Spleen (tissue), 11 donors: ENCODE measurements around the gene PRPF40B. TPM values are rescaled to one million over a fixed set of nuclear protein-coding genes. Genes with fewer than 3 reads are reported as not detected.

Source experiments
- DNase-seq: peaks from one replicate; pipeline ENCODE4 v3.0.0-alpha.2; 2020
- H3K27ac ChIP-seq, 8 donors: fragments of 200-600 bp; sonication (generic) in 7 of 8; 1 replicate in 4 of 8; 2 replicates in 4 of 8; pipeline versions ENCODE4 v1.5.0 to v1.8.0; 2016 to 2021; ENCODE audit warnings: inconsistent platforms in 4 of 8, mild to moderate bottlenecking in 4 of 8, moderate library complexity in 1 of 8
- H3K27me3 ChIP-seq, 7 donors: fragments of 200-600 bp; sonication (generic) in 6 of 7; replicated peaks in 1 of 7; 1 replicate in 4 of 7; 2 replicates in 3 of 7; pipeline versions ENCODE4 v1.5.0 to v1.8.0; 2016 to 2021; ENCODE audit warnings: inconsistent platforms in 3 of 7, mild to moderate bottlenecking in 1 of 7
- H3K36me3 ChIP-seq, 6 donors: fragments of 200-600 bp; sonication (generic) in 5 of 6; 1 replicate in 4 of 6; 2 replicates in 2 of 6; pipeline versions ENCODE4 v1.5.0 to v1.8.0; 2016 to 2021; ENCODE audit warnings: inconsistent platforms in 2 of 6
- H3K4me1 ChIP-seq, 6 donors: fragments of 200-600 bp; sonication (generic) in 5 of 6; 1 replicate in 3 of 6; 2 replicates in 3 of 6; pipeline versions ENCODE4 v1.5.0 to v1.8.0; 2016 to 2021; ENCODE audit warnings: inconsistent platforms in 3 of 6
- H3K4me3 ChIP-seq, 8 donors: fragments of 200-600 bp; sonication (generic) in 7 of 8; 1 replicate in 4 of 8; 2 replicates in 4 of 8; pipeline versions ENCODE4 v1.5.0 to v1.8.0; 2016 to 2021; ENCODE audit warnings: inconsistent platforms in 4 of 8, mild to moderate bottlenecking in 4 of 8, moderate library complexity in 2 of 8
- H3K9me3 ChIP-seq, 8 donors: fragments of 200-600 bp; sonication (generic) in 7 of 8; 1 replicate in 4 of 8; 2 replicates in 4 of 8; pipeline versions ENCODE4 v1.5.0 to v1.8.0; 2016 to 2021; ENCODE audit warnings: inconsistent platforms in 4 of 8
- POLR2A ChIP-seq, 3 donors: fragments of 450-650 bp; IDR thresholded peaks; one replicate each; pipeline ENCODE4 v1.5.1; 2017; ENCODE audit warnings: antibody characterized with exemption in 3 of 3, mild to moderate bottlenecking in 1 of 3
- POLR2AphosphoS5 ChIP-seq, 3 donors: sonication (generic); formaldehyde crosslinking; IDR thresholded peaks; one replicate each; pipeline ENCODE4 v1.5.1; 2017; ENCODE audit warnings: antibody characterized with exemption in 3 of 3
- WGBS, 5 donors: extraction: QIAGEN DNeasy Blood & Tissue Kit in 3 of 5; methylation state at CpG; one replicate each; pipeline versions ENCODE4 v1.1.5 to v1.1.7; 2013 to 2018; 5-methylcytosine and 5-hydroxymethylcytosine counted together
- intact Hi-C: fragments of 100-400 bp; cut with DNase I; formaldehyde crosslinking; loops from one replicate; pipeline ENCODE4 v1.15.0; 2023; ENCODE audit warnings: low total_unique reads
- polyA plus RNA-seq, 3 donors: library from polyadenylated mRNA; stranded (reverse); fragments of 200-250 nt; gene quantifications; one replicate each; pipeline ENCODE4 v1.2.1, GENCODE V29; 2013
- total RNA-seq, 7 donors: library from RNA; depleted of rRNA in 3 of 7; stranded (reverse); fragments of >200 nt in 3 of 7; fragmentation: NEBNext Ultra II Directional in 4 of 7; extraction: Animal tissue kit (Norgen Biotek cat#: 25700) in 4 of 7; gene quantifications; one replicate each; pipeline versions ENCODE4 v1.1.0 to v1.2.1, GENCODE V29; 2016 to 2021
- TF ChIP-seq, protein P1 (sequence below), 11 experiments: fragments of 200-600 bp in 7 of 11; fragments of 450-650 bp in 4 of 11; sonication (generic) in 4 of 11; IDR thresholded peaks in 8 of 11; conservative IDR thresholded peaks in 3 of 11; 1 replicate in 7 of 11; 2 replicates in 4 of 11; pipeline versions ENCODE4 v1.4.0 to v1.8.0; 2016 to 2021; ENCODE audit warnings: antibody characterized with exemption in 11 of 11, inconsistent platforms in 4 of 11, mild to moderate bottlenecking in 1 of 11
- donor health status: healthy with polysubstance abuse.
- donor health status: DM: no; HTN: no; CAD: no; lungs with moderate emphysema.
- donor health status: DM: no; HTN: no; CAD: no.
- donor health status: Bipolar disorder and iron deficiency.
- donor health status: healthy.
- donor health status: DM: no; HTN: no; CAD: no.
- donor health status: DM: yes; HTN: yes; CAD: no.

The PRPF40B gene
- total and polyA plus RNA-seq, 10 donors = 5.9 to 28.3 (median 19.0) TPM

DNA sequence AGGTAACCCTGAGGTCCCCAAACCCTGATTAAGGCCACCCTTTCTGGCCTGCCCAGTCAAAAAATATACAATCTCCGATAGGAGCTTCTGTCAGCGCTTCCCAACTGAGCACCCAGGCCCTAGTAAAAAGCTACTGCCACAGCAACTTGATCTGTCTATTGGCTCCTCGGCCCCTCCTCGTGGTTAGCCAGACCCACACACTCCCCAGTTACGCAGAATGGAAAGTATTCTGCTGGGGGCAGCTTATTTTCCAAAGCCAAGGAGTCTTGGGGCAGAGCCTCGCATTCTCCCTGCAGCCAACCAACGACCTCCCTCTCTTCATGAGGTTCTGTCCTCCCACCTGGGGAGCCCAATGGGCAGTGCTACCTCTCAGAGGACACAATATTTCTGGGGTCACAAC is 51.8 kb downstream of the PRPF40B start:
- Histone ChIP-seq H3K4me1 (peaks cover 36 to 70% (median 48%) of the 10 kb centered on the region in 6 donors), H3K36me3 (no peaks in the 10 kb centered on the region), H3K27me3 (no peaks in the 10 kb centered on the region), H3K4me3 (no peak overlapping the region), H3K27ac (peak overlapping the region in 6 of 8 donors; percentile 8 to 91 (median 86)), H3K9me3 (no peaks in the 10 kb centered on the region)
- DNase-seq = no peak
- TF ChIP-seq POLR2A (IDR thresholded peaks at IDR 0.05) = no peak
- TF ChIP-seq, protein P1, sequence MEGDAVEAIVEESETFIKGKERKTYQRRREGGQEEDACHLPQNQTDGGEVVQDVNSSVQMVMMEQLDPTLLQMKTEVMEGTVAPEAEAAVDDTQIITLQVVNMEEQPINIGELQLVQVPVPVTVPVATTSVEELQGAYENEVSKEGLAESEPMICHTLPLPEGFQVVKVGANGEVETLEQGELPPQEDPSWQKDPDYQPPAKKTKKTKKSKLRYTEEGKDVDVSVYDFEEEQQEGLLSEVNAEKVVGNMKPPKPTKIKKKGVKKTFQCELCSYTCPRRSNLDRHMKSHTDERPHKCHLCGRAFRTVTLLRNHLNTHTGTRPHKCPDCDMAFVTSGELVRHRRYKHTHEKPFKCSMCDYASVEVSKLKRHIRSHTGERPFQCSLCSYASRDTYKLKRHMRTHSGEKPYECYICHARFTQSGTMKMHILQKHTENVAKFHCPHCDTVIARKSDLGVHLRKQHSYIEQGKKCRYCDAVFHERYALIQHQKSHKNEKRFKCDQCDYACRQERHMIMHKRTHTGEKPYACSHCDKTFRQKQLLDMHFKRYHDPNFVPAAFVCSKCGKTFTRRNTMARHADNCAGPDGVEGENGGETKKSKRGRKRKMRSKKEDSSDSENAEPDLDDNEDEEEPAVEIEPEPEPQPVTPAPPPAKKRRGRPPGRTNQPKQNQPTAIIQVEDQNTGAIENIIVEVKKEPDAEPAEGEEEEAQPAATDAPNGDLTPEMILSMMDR (IDR thresholded peaks at IDR 0.05 in 8 of 11, conservative IDR thresholded peaks at IDR 0.05 in 3 of 11) = no peak
- TF ChIP-seq POLR2AphosphoS5 (IDR thresholded peaks at IDR 0.05) = no peak
- WGBS, 5 donors = 79 to 93% (median 84%) methylated on average over 7 of the region's 7 CpGs
- intact Hi-C loops = no loop called here

DNA sequence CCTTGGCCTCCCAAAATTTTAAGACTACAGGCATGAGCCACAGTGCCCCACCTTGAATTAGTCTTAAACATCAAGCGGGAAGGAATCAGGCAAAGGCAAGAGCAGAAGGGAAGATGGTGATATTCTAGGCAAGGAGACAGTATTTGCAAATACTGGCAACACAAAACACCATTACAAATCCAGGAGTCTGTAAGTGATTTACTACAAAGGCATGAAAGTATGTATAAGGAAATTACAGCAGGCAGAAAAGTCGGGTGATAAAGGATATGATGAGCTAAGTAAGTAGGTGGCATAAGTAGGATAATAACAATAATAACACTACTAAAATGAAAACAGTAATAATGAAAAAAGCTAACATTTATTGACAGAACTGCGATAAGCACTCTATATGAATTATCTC is 55.4 kb downstream of the PRPF40B start:
- no peak overlapping the region for H3K4me3 ChIP-seq
- 84 to 89% (median 85%) methylated on average over 3 of the region's 3 CpGs for WGBS, 5 donors
- H3K27ac ChIP-seq = no peak overlapping the region
- peaks cover 1 to 64% (median 18%) of the 10 kb centered on the region in 6 donors for H3K4me1 ChIP-seq
- H3K27me3 ChIP-seq = no peaks in the 10 kb centered on the region
- no peaks in the 10 kb centered on the region for H3K9me3 ChIP-seq
- TF ChIP-seq, protein P1 (IDR thresholded peaks at IDR 0.05 in 8 of 11, conservative IDR thresholded peaks at IDR 0.05 in 3 of 11) = no peak
- TF ChIP-seq POLR2A (IDR thresholded peaks at IDR 0.05) = no peak
- no peak for TF ChIP-seq POLR2AphosphoS5 (IDR thresholded peaks at IDR 0.05)
- H3K36me3 ChIP-seq = no peaks in the 10 kb centered on the region
- no peak for DNase-seq
- intact Hi-C loops = no loop called here

DNA sequence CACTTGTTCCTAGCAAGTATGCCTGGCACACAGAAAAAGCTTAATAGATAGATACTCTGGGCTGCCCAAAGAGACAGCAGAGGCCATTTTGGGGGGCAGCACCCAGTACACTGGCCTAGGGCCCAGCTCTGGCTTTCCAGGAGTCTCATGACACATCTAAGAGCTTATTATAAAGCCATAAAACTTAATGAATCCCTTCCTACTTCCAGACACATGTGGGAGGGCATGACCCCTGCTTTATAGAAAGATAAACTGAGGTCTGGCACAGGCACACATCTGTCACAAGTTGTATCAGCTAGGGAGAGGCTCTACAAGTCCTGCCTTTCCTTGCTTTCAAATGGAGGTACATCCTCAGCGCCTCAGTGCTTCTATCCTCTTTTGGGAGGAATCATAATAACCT is 56.7 kb downstream of the PRPF40B start:
- Histone ChIP-seq H3K27me3 (no peaks in the 10 kb centered on the region), H3K4me3 (no peak overlapping the region), H3K36me3 (no peaks in the 10 kb centered on the region), H3K9me3 (no peaks in the 10 kb centered on the region), H3K4me1 (peaks cover 0 to 64% (median 20%) of the 10 kb centered on the region in 6 donors), H3K27ac (no peak overlapping the region)
- intact Hi-C loops = no loop called here
- WGBS, 5 donors = 79 to 100% (median 94%) methylated on average over 1 of the region's 1 CpG
- no peak for DNase-seq
- TF ChIP-seq POLR2AphosphoS5 (IDR thresholded peaks at IDR 0.05) = no peak
- TF ChIP-seq POLR2A (IDR thresholded peaks at IDR 0.05) = no peak
- TF ChIP-seq, protein P1 (IDR thresholded peaks at IDR 0.05 in 8 of 11, conservative IDR thresholded peaks at IDR 0.05 in 3 of 11) = no peak

DNA sequence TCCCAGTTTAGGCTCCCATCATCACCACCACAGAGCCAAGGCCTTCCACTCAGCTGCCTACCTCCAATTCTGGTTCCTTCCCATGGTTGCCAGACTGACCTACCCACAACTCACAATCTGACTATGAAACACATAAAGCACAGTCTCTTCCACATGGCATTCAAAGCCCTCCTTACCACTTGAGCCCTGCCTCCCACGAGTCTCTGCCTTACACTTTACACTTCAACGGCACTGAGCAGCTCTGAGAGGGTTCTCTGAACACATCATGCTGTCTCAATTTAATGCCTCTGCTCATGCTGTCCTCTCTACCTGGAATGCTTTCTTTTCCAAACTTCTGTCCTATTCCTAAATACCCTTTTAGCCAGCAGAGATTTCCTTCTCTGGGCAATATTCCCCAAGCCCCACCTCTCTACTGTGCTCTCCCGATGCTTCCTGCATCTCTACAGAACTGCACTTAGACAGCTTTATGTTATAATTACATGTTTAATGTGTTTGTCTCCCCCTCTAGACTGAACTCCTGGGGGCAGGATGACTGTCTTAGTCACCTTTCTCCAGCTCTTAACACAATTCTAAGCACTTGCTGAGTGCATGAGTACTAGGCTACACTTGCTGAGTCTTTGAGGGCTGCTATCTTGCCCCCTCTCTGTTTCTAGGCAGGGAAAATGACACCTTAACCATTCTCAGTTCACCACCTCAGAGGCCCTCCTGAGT is 60.4 kb downstream of the PRPF40B start:
- intact Hi-C loops = no loop called here
- no peaks in the 10 kb centered on the region for H3K36me3 ChIP-seq
- peaks cover 0 to 66% (median 28%) of the 10 kb centered on the region in 6 donors for H3K4me1 ChIP-seq
- H3K27me3 ChIP-seq = no peaks in the 10 kb centered on the region
- H3K9me3 ChIP-seq = no peaks in the 10 kb centered on the region
- no peak for DNase-seq
- WGBS, 5 donors = 54 to 74% (median 68%) methylated on average over 3 of the region's 3 CpGs
- no peak overlapping the region for H3K27ac ChIP-seq
- H3K4me3 ChIP-seq = no peak overlapping the region
- no peak for TF ChIP-seq POLR2AphosphoS5 (IDR thresholded peaks at IDR 0.05)
- TF ChIP-seq POLR2A (IDR thresholded peaks at IDR 0.05) = no peak
- TF ChIP-seq, protein P1 (IDR thresholded peaks at IDR 0.05 in 8 of 11, conservative IDR thresholded peaks at IDR 0.05 in 3 of 11) = no peak
